MM.1S (cell line): ENCODE measurements around the gene TTC33.
A peak's percentile ranks its signal among the peaks of the same experiment; 100 is the strongest.

Source experiments
- DNase-seq: peaks from one replicate; pipeline ENCODE4 v3.0.0-alpha.2; 2015
- H2AFZ ChIP-seq: fragments of 300-600 bp; sonication (generic); 2 replicates; pipeline ENCODE4 v1.6.0; 2016; ENCODE audit warnings: antibody characterized with exemption, low read length
- H3F3A ChIP-seq: fragments of 300-600 bp; sonication (generic); 2 replicates; pipeline ENCODE4 v1.6.1; 2016; ENCODE audit warnings: mild to moderate bottlenecking, antibody characterized with exemption, low read length, moderate library complexity, mixed read lengths; ENCODE audit not compliant: insufficient read depth
- H3K27ac ChIP-seq: fragments of 300-600 bp; sonication (generic); 2 replicates; pipeline ENCODE4 v1.5.1; 2016; ENCODE audit warnings: mild to moderate bottlenecking, low read length
- H3K27me3 ChIP-seq: fragments of 300-600 bp; sonication (generic); replicated peaks from 2 replicates; pipeline ENCODE4 v1.6.0; 2016; ENCODE audit warnings: low read length; ENCODE audit not compliant: insufficient read depth
- H3K36me3 ChIP-seq: fragments of 300-600 bp; sonication (generic); replicated peaks from 2 replicates; pipeline ENCODE4 v1.6.1; 2016; ENCODE audit warnings: mild to moderate bottlenecking, low read length, mixed read lengths; ENCODE audit not compliant: insufficient read depth
- H3K4me1 ChIP-seq: fragments of 300-600 bp; sonication (generic); 2 replicates; pipeline ENCODE4 v1.6.1; 2016; ENCODE audit warnings: low read length, mixed read lengths
- H3K4me2 ChIP-seq: fragments of 300-600 bp; sonication (generic); 2 replicates; pipeline ENCODE4 v1.6.0; 2016; ENCODE audit warnings: low read depth, low read length
- H3K4me3 ChIP-seq: fragments of 300-600 bp; sonication (generic); 2 replicates; pipeline ENCODE4 v1.5.1; 2016; ENCODE audit warnings: low read length, mixed read lengths
- H3K79me2 ChIP-seq: fragments of 300-600 bp; sonication (generic); 2 replicates; pipeline ENCODE4 v1.6.1; 2016; ENCODE audit warnings: mixed run types, low read length, mixed read lengths
- H3K9ac ChIP-seq: fragments of 300-600 bp; sonication (generic); 2 replicates; pipeline ENCODE4 v1.6.1; 2016; ENCODE audit warnings: low read length, mixed read lengths
- H3K9me2 ChIP-seq: fragments of 300-600 bp; sonication (generic); replicated peaks from 2 replicates; pipeline ENCODE4 v1.6.1; 2016; ENCODE audit warnings: mild to moderate bottlenecking, low read length, mixed read lengths; ENCODE audit not compliant: insufficient read depth
- H3K9me3 ChIP-seq: fragments of 300-600 bp; sonication (generic); replicated peaks from 2 replicates; pipeline ENCODE4 v1.6.1; 2016; ENCODE audit warnings: mild to moderate bottlenecking, low read length, mixed read lengths; ENCODE audit not compliant: insufficient read depth
- H4K20me1 ChIP-seq: fragments of 300-600 bp; sonication (generic); 2 replicates; pipeline ENCODE4 v1.6.1; 2016; ENCODE audit warnings: mild to moderate bottlenecking, low read length, moderate library complexity, mixed read lengths; ENCODE audit not compliant: insufficient read depth
- EZH2 ChIP-seq: fragments of 300-600 bp; sonication (generic); optimal IDR thresholded peaks from 2 replicates; pipeline ENCODE3; 2017; ENCODE audit warnings: low read depth, mild to moderate bottlenecking, antibody characterized with exemption, low read length, mixed read lengths
- EZH2phosphoT487 ChIP-seq: fragments of 300-600 bp; sonication (generic); IDR thresholded peaks from 2 replicates; pipeline ENCODE4 v1.6.1; 2018; ENCODE audit warnings: antibody characterized with exemption, low read length
- TF ChIP-seq, protein P1 (sequence below): fragments of 300-600 bp; sonication (generic); IDR thresholded peaks from 2 replicates; pipeline ENCODE4 v1.5.1; 2016; ENCODE audit warnings: antibody characterized with exemption, low read length, mixed read lengths

TTC33 gene

GRCh38 chr5:40688996-40689395 is 66.8 kb downstream of the TTC33 start:
- no peak overlapping the region for H2AFZ ChIP-seq
- no peak overlapping the region for H3K4me2 ChIP-seq
- TF ChIP-seq, protein P1, sequence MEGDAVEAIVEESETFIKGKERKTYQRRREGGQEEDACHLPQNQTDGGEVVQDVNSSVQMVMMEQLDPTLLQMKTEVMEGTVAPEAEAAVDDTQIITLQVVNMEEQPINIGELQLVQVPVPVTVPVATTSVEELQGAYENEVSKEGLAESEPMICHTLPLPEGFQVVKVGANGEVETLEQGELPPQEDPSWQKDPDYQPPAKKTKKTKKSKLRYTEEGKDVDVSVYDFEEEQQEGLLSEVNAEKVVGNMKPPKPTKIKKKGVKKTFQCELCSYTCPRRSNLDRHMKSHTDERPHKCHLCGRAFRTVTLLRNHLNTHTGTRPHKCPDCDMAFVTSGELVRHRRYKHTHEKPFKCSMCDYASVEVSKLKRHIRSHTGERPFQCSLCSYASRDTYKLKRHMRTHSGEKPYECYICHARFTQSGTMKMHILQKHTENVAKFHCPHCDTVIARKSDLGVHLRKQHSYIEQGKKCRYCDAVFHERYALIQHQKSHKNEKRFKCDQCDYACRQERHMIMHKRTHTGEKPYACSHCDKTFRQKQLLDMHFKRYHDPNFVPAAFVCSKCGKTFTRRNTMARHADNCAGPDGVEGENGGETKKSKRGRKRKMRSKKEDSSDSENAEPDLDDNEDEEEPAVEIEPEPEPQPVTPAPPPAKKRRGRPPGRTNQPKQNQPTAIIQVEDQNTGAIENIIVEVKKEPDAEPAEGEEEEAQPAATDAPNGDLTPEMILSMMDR, result no peak
- TF ChIP-seq EZH2 (no peak), EZH2phosphoT487 (no peak)
- H3K36me3 ChIP-seq, result no peaks in the 10 kb centered on the region
- no peak overlapping the region for H3K4me3 ChIP-seq
- DNase-seq, result no peak
- H3K9ac ChIP-seq, result no peak overlapping the region
- H4K20me1 ChIP-seq, result no peaks in the 10 kb centered on the region
- no peaks in the 10 kb centered on the region for H3F3A ChIP-seq
- no peaks in the 10 kb centered on the region for H3K9me3 ChIP-seq
- no peaks in the 10 kb centered on the region for H3K4me1 ChIP-seq
- no peak overlapping the region for H3K27ac ChIP-seq
- no peaks in the 10 kb centered on the region for H3K9me2 ChIP-seq
- H3K27me3 ChIP-seq, result no peaks in the 10 kb centered on the region
- H3K79me2 ChIP-seq, result no peaks in the 10 kb centered on the region

DNA sequence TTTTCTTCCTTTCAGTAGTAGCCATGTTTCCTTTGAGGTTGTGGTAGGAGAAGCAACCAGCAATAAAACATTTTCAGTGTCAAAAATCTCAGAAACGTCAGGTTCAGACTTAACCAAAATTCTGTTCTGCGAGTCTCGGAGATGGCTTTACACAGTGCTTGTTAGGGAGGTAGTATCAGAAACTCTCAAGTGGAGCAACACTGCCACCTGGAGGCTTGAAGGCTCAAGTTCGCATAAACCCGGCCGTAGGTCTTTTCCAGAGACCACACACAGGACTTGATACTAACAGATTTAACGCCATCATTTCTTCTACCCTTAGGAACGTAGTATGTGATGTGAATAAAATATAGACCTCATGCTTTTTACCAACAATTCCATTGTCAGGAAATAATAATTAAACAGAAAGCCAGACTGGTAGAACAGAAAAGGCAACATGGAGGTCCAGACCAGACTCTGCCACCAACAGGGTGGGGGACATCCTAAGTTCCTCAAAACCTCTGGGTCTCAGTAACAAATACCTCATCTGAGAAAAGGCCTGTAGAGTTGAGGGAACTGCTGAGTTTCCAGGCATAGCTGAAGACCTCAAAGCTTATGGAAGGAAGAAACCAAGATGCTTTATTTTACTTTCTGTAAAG is 67.5 kb downstream of the TTC33 start:
- H3K27me3 ChIP-seq, result no peaks in the 10 kb centered on the region
- H4K20me1 ChIP-seq, result no peaks in the 10 kb centered on the region
- no peaks in the 10 kb centered on the region for H3K79me2 ChIP-seq
- H3K36me3 ChIP-seq, result no peaks in the 10 kb centered on the region
- no peak overlapping the region for H3K27ac ChIP-seq
- H3K9me3 ChIP-seq, result no peaks in the 10 kb centered on the region
- no peak overlapping the region for H3K9ac ChIP-seq
- H2AFZ ChIP-seq, result no peak overlapping the region
- no peak for TF ChIP-seq EZH2
- TF ChIP-seq EZH2phosphoT487, result no peak
- TF ChIP-seq, protein P1, result peak; percentile 86
- no peak overlapping the region for H3K4me3 ChIP-seq
- H3F3A ChIP-seq, result no peaks in the 10 kb centered on the region
- 0 out of 2 replicates have a peak, but pooled peaks cover 5% of the 10 kb centered on the region for H3K4me1 ChIP-seq
- no peak overlapping the region for H3K4me2 ChIP-seq
- no peaks in the 10 kb centered on the region for H3K9me2 ChIP-seq
- peak; percentile 84 for DNase-seq

- Histone ChIP-seq H3K4me1 (0 out of 2 replicates have a peak, but pooled peaks cover 6% of the 10 kb centered on the region), H3K79me2 (no peaks in the 10 kb centered on the region), H3K9ac (no peak overlapping the region), H3K27ac (no peak overlapping the region), H3K4me3 (no peak overlapping the region), H3K4me2 (no peak overlapping the region), H3K9me2 (no peaks in the 10 kb centered on the region), H4K20me1 (no peaks in the 10 kb centered on the region), H3K27me3 (no peaks in the 10 kb centered on the region), H3K9me3 (no peaks in the 10 kb centered on the region), H3K36me3 (no peaks in the 10 kb centered on the region), H2AFZ (no peak overlapping the region), H3F3A (no peaks in the 10 kb centered on the region)
- no peak for DNase-seq
- TF ChIP-seq EZH2, result no peak
- no peak for TF ChIP-seq EZH2phosphoT487
- TF ChIP-seq, protein P1, result no peak
These were observed 68.4 kb downstream of the TTC33 start for GRCh38 chr5:40687321-40687720.
